GM18505 (cell line): ENCODE data around the gene ETS2.

Experiments
- ATAC-seq: cut with Tn5 transposase; IDR thresholded peaks from one replicate; pipeline ENCODE4 v1.9.1; 2021; ENCODE audit not compliant: unreplicated experiment
- POLR2A ChIP-seq: IDR thresholded peaks from 4 replicates; pipeline ENCODE4 v1.6.1; 2011; ENCODE audit warnings: borderline replicate concordance; ENCODE audit not compliant: insufficient read depth, insufficient read length; ENCODE audit errors: extremely low read depth

The ETS2 gene

GRCh38 chr21:38787461-38788274 lies 18.1 kb upstream of the ETS2 start:
- no peak for ATAC-seq
- no peak for TF ChIP-seq POLR2A

- ATAC-seq: no peak
- no peak for TF ChIP-seq POLR2A
Observed at GRCh38 chr21:38788275-38788905, 17.3 kb upstream of the ETS2 start.

- ATAC-seq: no peak
- no peak for TF ChIP-seq POLR2A
Observed at GRCh38 chr21:38789275-38789674, 16.5 kb upstream of the ETS2 start.

GRCh38 chr21:38790059-38790458 lies 15.7 kb upstream of the ETS2 start:
- no peak for TF ChIP-seq POLR2A
- ATAC-seq: no peak

- TF ChIP-seq POLR2A: no peak
- no peak for ATAC-seq
Observed at GRCh38 chr21:38790961-38791360, 14.8 kb upstream of the ETS2 start.

GRCh38 chr21:38792676-38793459 lies 12.9 kb upstream of the ETS2 start:
- ATAC-seq: no peak
- no peak for TF ChIP-seq POLR2A

GRCh38 chr21:38793926-38794713 lies 11.6 kb upstream of the ETS2 start:
- no peak for ATAC-seq
- TF ChIP-seq POLR2A: no peak

- no peak for ATAC-seq
- TF ChIP-seq POLR2A: no peak
Observed at GRCh38 chr21:38794978-38795377, 10.8 kb upstream of the ETS2 start.

- TF ChIP-seq POLR2A: no peak
- ATAC-seq: no peak
Observed at GRCh38 chr21:38795475-38795874, 10.3 kb upstream of the ETS2 start.

GRCh38 chr21:38796424-38796823 lies 9.3 kb upstream of the ETS2 start:
- no peak for ATAC-seq

GRCh38 chr21:38797470-38797869 lies 8.3 kb upstream of the ETS2 start:
- no peak for ATAC-seq
- no peak for TF ChIP-seq POLR2A

More at GRCh38 chr21:38796424-38796823, 9.3 kb upstream of the ETS2 start:
- TF ChIP-seq POLR2A: no peak

GRCh38 chr21:38798081-38798480 lies 7.6 kb upstream of the ETS2 start:
- no peak for TF ChIP-seq POLR2A
- no peak for ATAC-seq

GRCh38 chr21:38798481-38798882 lies 7.2 kb upstream of the ETS2 start:
- no peak for TF ChIP-seq POLR2A
- no peak for ATAC-seq
